ENCODE measurements around the gene TP53I13.

TP53I13 gene

GRCh38 chr17:29584452-29585079, 16.1 kb downstream of the TP53I13 start:
- DNase-seq (no peak), ATAC-seq (no peak)
- H3K4me1 Mint-ChIP-seq: peaks cover 72% of the 10 kb centered on the region
- H3K9me3 Mint-ChIP-seq: no peaks in the 10 kb centered on the region
- H3K27ac Mint-ChIP-seq: peak overlapping the region; percentile 86 to 89
- no peaks in the 10 kb centered on the region for H3K27me3 Mint-ChIP-seq
- peak overlapping the region; percentile 63 to 76 for H3K4me3 Mint-ChIP-seq

DNA sequence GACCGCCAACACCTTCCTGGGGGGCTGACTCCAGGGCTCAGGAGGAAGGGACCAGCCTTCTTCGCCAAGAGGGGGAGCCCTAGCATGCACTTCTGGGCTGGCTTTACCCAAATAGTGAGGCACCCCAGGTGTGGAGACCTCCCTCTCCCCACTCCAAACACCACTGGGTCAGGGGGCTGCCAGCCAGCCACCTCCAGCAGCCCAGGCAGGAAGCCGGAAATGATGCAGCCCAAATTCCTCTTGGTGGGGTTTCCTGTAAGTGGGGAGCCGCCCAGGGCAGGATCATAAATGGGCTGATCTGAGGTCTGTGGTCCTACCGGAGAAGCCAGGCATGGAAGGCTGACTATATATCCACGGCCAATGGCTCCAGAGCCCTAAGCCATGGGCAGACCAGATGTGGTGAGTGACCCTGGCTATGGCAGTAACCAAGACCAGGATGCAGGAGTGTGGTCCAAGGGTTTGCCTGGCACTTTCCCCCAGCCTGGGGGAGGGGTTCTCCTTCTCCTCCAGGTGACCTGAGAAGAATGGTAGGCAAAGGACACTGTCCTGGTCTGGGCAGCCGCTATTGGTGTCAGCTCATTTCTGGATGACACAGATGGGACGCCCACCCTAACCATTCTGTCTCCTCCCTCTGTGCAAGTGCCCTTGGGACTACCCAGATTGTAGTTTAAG, 16.7 kb downstream of the TP53I13 start:
- Mint-ChIP-seq H3K4me1 (peaks cover 72% of the 10 kb centered on the region), H3K27ac (peak overlapping the region; percentile 34 to 86), H3K27me3 (no peaks in the 10 kb centered on the region), H3K4me3 (peak overlapping the region; percentile 63 to 76), H3K9me3 (no peaks in the 10 kb centered on the region)
- ATAC-seq (no peak), DNase-seq (peak in 1 of 2 donors; percentile 41)

DNA sequence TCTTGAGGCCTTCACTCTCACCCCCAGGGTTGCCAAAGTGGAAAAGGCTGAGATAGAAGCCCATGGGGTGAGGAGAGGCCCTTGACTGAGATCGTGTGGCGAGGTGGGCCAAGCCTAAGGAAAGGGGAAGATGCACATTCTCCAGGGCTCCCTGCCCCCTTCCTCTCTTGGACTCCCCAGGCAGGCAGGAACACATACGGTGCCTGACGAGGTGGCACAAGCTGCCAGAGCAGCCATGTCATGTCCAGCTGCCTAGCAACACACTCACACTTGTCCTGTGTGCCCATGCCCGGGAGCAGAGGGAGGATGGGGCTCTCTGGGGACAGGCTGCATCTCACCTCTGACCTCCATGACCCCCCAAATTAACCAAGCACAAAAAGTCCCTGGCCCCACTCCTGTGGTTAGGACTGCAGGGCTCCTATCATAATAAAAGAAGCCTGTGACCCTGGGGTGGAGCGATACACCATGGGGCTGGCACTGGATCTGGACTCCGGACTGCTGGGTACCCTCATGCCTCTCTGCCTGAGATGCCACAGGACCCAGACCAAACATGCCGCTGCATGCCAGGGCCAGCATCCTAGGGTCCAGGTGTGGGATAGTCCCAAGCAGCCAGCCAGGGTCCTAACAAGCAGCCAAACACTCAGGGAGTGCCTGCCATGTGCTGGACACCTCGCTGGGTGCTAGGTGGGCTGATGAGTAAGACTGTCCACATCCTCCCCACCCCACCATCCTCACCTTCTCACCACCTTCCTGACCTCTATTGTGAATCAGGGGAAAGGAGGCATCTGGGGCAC, 18.4 kb downstream of the TP53I13 start:
- H3K9me3 Mint-ChIP-seq: no peaks in the 10 kb centered on the region
- H3K27ac Mint-ChIP-seq: peak overlapping the region; percentile 82 to 84
- DNase-seq: no peak
- H3K4me3 Mint-ChIP-seq: peak overlapping the region; percentile 95 to 98
- H3K4me1 Mint-ChIP-seq: peaks cover 73% of the 10 kb centered on the region
- no peaks in the 10 kb centered on the region for H3K27me3 Mint-ChIP-seq
- no peak for ATAC-seq

DNA sequence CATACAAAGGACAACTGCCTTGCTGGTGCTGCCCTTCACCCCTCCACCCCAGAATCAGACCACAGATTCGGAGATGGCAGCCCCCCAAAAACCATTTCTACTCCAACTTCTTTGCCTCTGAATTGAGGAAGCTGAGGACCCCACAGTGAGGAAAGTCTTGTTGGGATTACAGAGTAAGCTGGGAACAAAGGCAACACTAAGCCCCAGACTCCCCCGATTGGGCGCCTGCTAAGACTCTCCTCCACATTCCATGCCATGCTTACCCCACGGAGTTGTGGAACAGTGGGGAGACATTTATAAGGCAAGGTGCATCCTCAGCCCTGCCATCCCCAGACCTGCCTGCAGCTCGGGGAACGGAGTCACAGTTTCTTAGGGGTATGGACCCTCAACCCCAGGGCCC, 19.1 kb downstream of the TP53I13 start:
- H3K27me3 Mint-ChIP-seq: no peaks in the 10 kb centered on the region
- peak overlapping the region; percentile 82 to 95 for H3K27ac Mint-ChIP-seq
- peaks cover 80% of the 10 kb centered on the region for H3K4me1 Mint-ChIP-seq
- no peaks in the 10 kb centered on the region for H3K9me3 Mint-ChIP-seq
- no peak for ATAC-seq
- peak overlapping the region; percentile 95 to 98 for H3K4me3 Mint-ChIP-seq
- DNase-seq: no peak

DNA sequence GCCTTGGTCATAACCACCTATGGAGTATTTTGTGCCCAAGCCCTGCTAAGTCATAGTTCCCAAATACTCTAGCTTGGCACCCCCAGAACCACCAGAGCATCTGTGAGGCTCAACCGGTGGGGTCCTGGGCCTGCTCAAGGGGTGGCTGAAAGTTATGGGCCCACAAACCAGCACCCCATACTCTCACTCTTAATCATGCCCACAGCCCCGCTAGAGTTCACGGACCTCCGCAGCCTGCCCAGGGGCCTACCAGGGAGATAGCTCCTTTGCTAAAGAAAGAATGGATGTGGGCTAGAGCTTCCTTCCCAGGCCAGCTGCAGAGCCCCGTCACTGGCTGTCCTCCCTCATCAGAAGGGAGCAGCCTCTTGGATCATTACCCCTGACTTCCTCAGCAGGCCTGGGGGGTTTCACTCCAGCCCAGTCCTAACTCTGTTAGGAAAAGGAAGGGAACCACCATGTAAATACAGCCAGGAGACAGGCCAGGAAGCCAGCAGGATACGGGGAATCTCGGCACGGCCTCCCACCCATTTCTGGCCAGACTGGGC, 19.6 kb downstream of the TP53I13 start:
- H3K4me3 Mint-ChIP-seq: peak overlapping the region; percentile 95 to 98
- no peaks in the 10 kb centered on the region for H3K27me3 Mint-ChIP-seq
- DNase-seq (peak in 1 of 2 donors; percentile 48), ATAC-seq (peak; percentile 8)
- no peaks in the 10 kb centered on the region for H3K9me3 Mint-ChIP-seq
- H3K4me1 Mint-ChIP-seq: peaks cover 85% of the 10 kb centered on the region
- peak overlapping the region; percentile 84 to 95 for H3K27ac Mint-ChIP-seq

DNA sequence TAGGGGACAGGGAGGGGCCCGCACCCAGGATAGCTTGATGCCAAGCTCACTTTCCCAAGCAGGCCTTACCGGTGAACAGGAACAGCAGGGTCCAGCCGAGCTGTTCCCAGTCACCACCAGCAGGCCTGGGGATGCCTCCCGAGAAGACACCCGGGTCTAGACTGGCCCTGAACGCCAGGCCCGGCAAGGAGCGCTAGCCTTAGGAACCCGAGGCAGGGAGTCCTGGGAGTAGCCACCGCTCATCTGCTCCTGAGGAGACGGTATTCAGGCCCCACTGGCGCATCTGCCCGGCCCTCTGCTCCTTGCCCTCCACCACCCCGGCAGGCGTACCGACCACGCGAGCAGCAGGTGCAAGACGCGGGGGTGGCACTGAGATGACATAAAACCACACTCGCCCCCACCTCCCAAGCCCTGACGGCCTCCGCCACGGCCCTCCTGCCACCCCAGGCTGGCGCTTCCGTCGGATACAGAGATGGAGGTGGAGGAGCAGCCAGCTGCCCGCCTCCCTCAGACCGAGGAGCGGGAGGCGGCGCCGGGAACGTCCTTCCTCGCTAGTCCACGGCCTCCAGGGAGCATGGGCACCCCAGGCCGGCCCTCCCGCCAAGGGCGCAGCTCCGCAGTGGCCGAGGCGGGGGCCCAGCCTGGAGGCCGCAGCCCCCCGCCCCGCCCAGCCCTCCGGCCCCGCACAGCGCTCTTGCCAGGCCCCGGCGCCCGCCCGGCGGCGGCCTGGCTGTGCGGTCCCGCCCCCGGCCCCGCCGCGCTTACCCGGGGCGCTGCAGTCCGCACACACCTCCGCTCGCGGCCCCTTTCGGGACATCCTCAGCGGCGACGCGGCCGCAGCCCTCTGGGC, 20.3 kb downstream of the TP53I13 start:
- no peaks in the 10 kb centered on the region for H3K27me3 Mint-ChIP-seq
- ATAC-seq: peak; percentile 30
- H3K4me1 Mint-ChIP-seq: peaks cover 86% of the 10 kb centered on the region
- no peaks in the 10 kb centered on the region for H3K9me3 Mint-ChIP-seq
- H3K4me3 Mint-ChIP-seq: peak overlapping the region; percentile 95 to 98
- DNase-seq: peak in 1 of 2 donors; percentile 59
- H3K27ac Mint-ChIP-seq: peak overlapping the region; percentile 41 to 84

GRCh38 chr17:29589524-29590410, 21.3 kb downstream of the TP53I13 start, which contains the start of gene GIT1:
Gene GIT1, minus strand, starts transcription at chr17:29589648. Its CDS starts 270 bp downstream, at chr17:29589378.
- peak within 1 kb of the TSS; percentile 53 to 84 for H3K27ac Mint-ChIP-seq
- ATAC-seq: peak; percentile 74
- peak; percentile 82 for DNase-seq
- H3K9me3 Mint-ChIP-seq: no peaks in the 10 kb centered on the region
- H3K27me3 Mint-ChIP-seq: no peaks in the 10 kb centered on the region
- peak within 1 kb of the TSS; percentile 95 to 98 for H3K4me3 Mint-ChIP-seq
- H3K4me1 Mint-ChIP-seq: peaks cover 86% of the 10 kb centered on the region

DNA sequence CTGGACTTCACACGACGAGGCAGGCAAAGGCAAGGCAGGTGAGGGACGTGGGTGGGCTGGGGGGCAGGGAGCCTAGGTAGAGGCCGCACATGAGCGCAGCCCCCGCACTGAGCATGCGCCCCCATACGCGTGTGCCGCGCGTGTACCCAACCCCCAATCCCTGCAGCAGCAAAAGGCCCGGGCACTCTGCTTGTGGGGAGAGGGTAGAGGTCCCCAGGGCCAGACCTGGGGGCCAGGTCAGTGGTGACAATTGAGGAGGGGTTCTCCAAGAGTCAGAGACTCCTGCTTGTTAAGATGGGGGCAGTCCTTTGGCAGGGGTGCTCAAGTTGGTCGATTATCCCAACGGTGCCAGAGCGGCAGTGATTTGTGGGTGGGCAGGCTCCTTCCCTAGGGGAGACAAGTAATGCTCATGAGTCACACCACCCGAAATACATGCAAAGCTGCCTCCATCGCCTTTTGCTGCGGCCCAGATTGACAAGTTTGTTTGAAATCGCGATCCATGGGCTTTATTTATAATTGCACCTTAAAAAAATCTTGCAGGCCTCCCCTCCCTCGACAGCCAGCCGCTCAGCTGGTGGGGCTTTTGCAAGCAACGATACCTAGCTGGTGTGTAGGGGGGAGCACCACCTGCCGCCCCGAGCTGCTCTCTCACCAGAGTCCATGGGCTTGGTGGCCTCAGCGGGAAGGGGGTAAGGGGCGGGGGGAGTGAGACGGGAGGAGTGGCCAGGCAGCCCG, 22.1 kb downstream of the TP53I13 start:
- Mint-ChIP-seq H3K9me3 (no peaks in the 10 kb centered on the region), H3K4me1 (peaks cover 85% of the 10 kb centered on the region), H3K27ac (peak overlapping the region in 1 of 2 donors; percentile 59), H3K4me3 (peak overlapping the region; percentile 82 to 91), H3K27me3 (no peaks in the 10 kb centered on the region)
- no peak for ATAC-seq
- DNase-seq: peak; percentile 46 to 51

DNA sequence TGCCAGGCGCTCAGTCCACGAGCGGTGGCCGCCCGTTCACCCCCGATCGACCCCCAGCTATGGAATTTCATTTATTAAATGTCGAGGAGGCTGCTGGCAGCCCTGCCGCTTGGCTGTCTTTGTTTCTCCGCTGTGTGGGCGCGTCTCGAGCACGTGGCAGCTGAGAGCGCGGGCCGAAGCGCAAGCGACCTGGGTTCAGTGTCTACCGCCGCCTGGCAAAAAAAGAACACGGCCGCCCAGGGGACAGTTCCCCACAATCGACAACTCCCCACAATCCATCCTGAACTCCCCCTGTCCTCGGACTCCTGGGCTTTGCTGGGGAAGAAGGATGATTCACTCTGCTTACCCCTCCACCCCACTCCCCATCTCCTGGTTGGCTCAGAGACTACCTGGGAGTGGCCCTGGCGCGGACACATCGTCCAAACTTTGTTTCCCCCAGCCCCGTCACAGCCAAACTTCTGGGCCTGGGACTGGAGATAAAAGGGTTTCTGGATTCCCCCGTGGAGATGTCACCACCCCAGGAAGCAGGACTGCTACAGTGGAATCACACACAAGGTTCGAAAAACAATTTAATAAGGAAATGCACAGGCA, 22.7 kb downstream of the TP53I13 start:
- Mint-ChIP-seq H3K27me3 (no peaks in the 10 kb centered on the region), H3K4me1 (peaks cover 81% of the 10 kb centered on the region), H3K27ac (peak overlapping the region; percentile 74 to 81), H3K4me3 (peak overlapping the region; percentile 82 to 91), H3K9me3 (no peaks in the 10 kb centered on the region)
- DNase-seq: peak; percentile 60 to 63
- ATAC-seq: peak; percentile 23

DNA sequence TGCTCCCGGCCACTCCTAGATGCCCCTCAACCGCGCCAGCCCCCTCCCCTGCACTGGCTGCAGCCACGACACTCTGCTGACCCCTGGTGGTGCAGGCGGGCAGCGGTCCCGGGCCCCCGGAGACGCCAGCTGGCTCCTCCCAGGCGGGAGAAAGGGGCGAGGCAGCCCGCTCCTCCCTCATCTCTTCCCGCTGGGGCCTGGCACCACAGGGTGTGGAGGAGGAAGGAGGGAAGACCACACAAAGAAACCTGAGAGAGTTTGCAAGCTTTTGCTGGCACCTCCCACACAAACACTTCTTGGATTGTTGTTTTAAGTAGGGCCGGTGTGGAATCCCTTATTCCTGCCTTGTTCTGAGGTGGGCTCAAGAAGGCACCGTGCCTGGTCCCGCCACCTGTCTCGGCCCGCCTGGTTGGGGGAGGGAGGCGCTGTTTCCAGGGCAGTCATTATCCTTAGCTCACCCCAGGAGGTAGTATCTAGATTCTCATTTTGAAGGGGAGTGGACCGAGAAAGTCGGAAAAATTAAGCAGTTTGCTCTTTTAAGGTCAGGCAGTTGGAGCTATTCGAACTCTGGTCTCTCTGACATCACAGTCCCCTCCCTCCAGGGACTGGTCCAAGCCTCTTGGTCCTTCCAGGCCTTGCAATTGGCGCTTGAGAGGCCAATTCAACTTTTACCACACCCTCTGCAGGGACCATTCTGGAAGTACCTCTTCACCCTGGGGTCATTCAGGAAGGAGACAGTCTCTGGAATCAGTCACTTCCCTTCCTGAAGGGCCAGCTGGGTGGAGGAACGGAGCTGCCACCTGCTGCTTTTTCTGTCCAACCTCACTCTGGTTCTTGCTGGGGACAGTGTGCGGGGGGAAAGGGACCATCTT, 23.5 kb downstream of the TP53I13 start:
- Mint-ChIP-seq H3K27ac (no peak overlapping the region), H3K9me3 (no peaks in the 10 kb centered on the region), H3K27me3 (no peaks in the 10 kb centered on the region), H3K4me3 (peak overlapping the region; percentile 82 to 91), H3K4me1 (peaks cover 77% of the 10 kb centered on the region)
- peak; percentile 83 to 84 for DNase-seq
- ATAC-seq: peak; percentile 51

DNA sequence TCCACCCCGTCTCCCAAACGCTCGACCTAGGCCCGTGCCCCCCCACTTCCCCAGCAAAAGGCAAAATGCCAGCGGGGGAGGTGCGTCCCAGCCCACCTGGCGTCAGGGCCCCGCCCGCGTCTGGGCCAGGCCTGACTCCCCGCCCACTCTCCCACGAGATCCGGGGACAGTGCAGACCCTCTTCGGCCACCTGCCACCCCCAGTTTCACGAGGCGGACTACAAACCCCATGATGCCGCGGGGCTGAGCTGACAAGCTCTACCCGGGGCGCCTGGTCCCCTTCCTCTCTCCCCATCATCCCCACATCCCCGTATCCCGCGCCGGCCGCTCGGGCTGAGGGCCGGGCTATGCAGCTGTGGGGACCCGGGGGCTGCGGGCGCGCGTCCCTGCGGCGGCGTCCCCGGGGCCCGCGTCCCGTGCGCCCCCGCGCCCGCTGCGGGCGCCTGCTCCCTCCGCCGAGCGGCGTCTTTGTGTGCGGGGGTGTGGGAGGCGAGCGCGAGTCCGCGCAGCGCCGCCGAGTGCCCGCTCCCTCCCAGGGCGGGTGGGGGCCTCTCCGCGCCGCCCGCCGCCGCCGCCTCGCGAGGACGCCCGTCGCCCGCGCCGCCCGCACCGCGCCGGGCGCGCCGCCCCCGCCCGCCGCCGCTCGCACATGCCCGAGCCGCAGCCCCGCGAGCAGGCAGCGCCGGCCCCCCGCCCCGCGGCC, 24.5 kb downstream of the TP53I13 start, which contains the start of gene ANKRD13B:
Gene ANKRD13B (plus strand): TSS at position 283 of the 702 bp plus-strand sequence. CDS start 490 bp downstream, outside the sequence.
- H3K4me3 Mint-ChIP-seq: peak within 1 kb of the TSS; percentile 82 to 91
- ATAC-seq (peak; percentile 26), DNase-seq (peak; percentile 41 to 51)
- no peaks in the 10 kb centered on the region for H3K27me3 Mint-ChIP-seq
- H3K4me1 Mint-ChIP-seq: peaks cover 67% of the 10 kb centered on the region
- no peaks in the 10 kb centered on the region for H3K9me3 Mint-ChIP-seq
- H3K27ac Mint-ChIP-seq: peak within 1 kb of the TSS in 1 of 2 donors; percentile 67

Data from stimulated activated naive CD8-positive, alpha-beta T cell treated with anti-CD3 and anti-CD28 coated beads, Interleukin-15, amount 100 ng/mL, for 72 hours (primary cell).